HG03139 (cell line): ENCODE results near the gene C11orf97.
"Not testable (repeated sequence)": the region's sequence is repeated elsewhere in the genome, so short reads cannot be mapped to it uniquely, and the experiment has no call there.

Experiments
- ATAC-seq: cut with Tn5 transposase; IDR thresholded peaks from one replicate; pipeline ENCODE4 v1.9.1; 2021; ENCODE audit not compliant: unreplicated experiment

C11orf97 gene

GRCh38 chr11:94555752-94556329, 43.6 kb downstream of the C11orf97 start:
- ATAC-seq = not testable (repeated sequence)

GRCh38 chr11:94557421-94557820, 45.2 kb downstream of the C11orf97 start:
- ATAC-seq = no peak

GRCh38 chr11:94557992-94558391, 45.7 kb downstream of the C11orf97 start:
- ATAC-seq = no peak

GRCh38 chr11:94558468-94558867, 46.2 kb downstream of the C11orf97 start:
- ATAC-seq = no peak

- no peak for ATAC-seq
Observed at GRCh38 chr11:94558932-94559331, 46.7 kb downstream of the C11orf97 start.

GRCh38 chr11:94559361-94559760, 47.1 kb downstream of the C11orf97 start:
- ATAC-seq = no peak

GRCh38 chr11:94560834-94561233, 48.6 kb downstream of the C11orf97 start:
- no peak for ATAC-seq

- ATAC-seq = no peak
Observed at GRCh38 chr11:94563176-94563847, 51.1 kb downstream of the C11orf97 start.

- no peak for ATAC-seq
Observed at GRCh38 chr11:94563848-94564467, 51.7 kb downstream of the C11orf97 start.

- ATAC-seq = no peak
Observed at GRCh38 chr11:94567181-94567670, 55.0 kb downstream of the C11orf97 start, which contains the start of gene PIWIL4. Gene PIWIL4 (plus strand): TSS chr11:94567368. CDS start chr11:94567519, 151 bp downstream.

- no peak for ATAC-seq
Observed at GRCh38 chr11:94568200-94568599, 55.9 kb downstream of the C11orf97 start.

GRCh38 chr11:94568717-94569116, 56.5 kb downstream of the C11orf97 start:
- ATAC-seq = no peak

- ATAC-seq = not testable (repeated sequence)
Observed at GRCh38 chr11:94572975-94573374, 60.7 kb downstream of the C11orf97 start.

- no peak for ATAC-seq
Observed at GRCh38 chr11:94574193-94574961, 62.1 kb downstream of the C11orf97 start.

GRCh38 chr11:94576306-94576705, 64.0 kb downstream of the C11orf97 start:
- ATAC-seq = no peak

- ATAC-seq = no peak
Observed at GRCh38 chr11:94577841-94578240, 65.6 kb downstream of the C11orf97 start.
